Measurements from ENCODE around the gene CD160. TPM values are rescaled to one million over a fixed set of nuclear protein-coding genes. Genes with fewer than 3 reads are reported as not detected.

CD160 gene
- total RNA-seq, 1 experiment from 2014 or later: not detected

GRCh38 chr1:145688328-145688727 lies 31.0 kb upstream of the CD160 start:
- Histone ChIP-seq H4K20me1 (ENCODE audit: insufficient read depth) (no peaks in the 10 kb centered on the region), H3K9me3 (ENCODE audit: insufficient read depth, low read depth) (no peaks in the 10 kb centered on the region), H3K27me3 (ENCODE audit: insufficient read depth, low read depth) (no peaks in the 10 kb centered on the region), H3F3A (ENCODE audit: insufficient read depth, low read depth) (no peaks in the 10 kb centered on the region), H3K4me3 (no peak overlapping the region), H2AFZ (no peak overlapping the region), H3K4me2 (no peak overlapping the region), H3K9me2 (ENCODE audit: insufficient read depth) (no peaks in the 10 kb centered on the region), H3K4me1 (replicated peaks; ENCODE audit: insufficient read depth) (peaks cover 7% of the 10 kb centered on the region; the same call in 1 of the 2 replicates), H3K36me3 (ENCODE audit: low read depth) (no peaks in the 10 kb centered on the region), H3K27ac (no peak overlapping the region), H3K79me2 (ENCODE audit: low read depth) (no peaks in the 10 kb centered on the region)
- POLR2A ChIA-PET (ENCODE audit: unreplicated experiment): no interaction called here
- no peak for TF ChIP-seq EZH2 (IDR thresholded peaks at IDR 0.05; ENCODE audit: low read depth)
- TF ChIP-seq, protein P1, sequence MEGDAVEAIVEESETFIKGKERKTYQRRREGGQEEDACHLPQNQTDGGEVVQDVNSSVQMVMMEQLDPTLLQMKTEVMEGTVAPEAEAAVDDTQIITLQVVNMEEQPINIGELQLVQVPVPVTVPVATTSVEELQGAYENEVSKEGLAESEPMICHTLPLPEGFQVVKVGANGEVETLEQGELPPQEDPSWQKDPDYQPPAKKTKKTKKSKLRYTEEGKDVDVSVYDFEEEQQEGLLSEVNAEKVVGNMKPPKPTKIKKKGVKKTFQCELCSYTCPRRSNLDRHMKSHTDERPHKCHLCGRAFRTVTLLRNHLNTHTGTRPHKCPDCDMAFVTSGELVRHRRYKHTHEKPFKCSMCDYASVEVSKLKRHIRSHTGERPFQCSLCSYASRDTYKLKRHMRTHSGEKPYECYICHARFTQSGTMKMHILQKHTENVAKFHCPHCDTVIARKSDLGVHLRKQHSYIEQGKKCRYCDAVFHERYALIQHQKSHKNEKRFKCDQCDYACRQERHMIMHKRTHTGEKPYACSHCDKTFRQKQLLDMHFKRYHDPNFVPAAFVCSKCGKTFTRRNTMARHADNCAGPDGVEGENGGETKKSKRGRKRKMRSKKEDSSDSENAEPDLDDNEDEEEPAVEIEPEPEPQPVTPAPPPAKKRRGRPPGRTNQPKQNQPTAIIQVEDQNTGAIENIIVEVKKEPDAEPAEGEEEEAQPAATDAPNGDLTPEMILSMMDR (conservative IDR thresholded peaks at IDR 0.05): no peak
- intact Hi-C loops (cut with micrococcal nuclease; ENCODE audit: unreplicated experiment): no loop called here
- no peak for DNase-seq
- BruUV-seq (replicated peaks): no TSS peak
- CTCF ChIA-PET: no interaction called here

GRCh38 chr1:145688924-145689323 lies 30.4 kb upstream of the CD160 start:
- Histone ChIP-seq H3K4me1 (replicated peaks; ENCODE audit: insufficient read depth) (peaks cover 7% of the 10 kb centered on the region; the same call in 1 of the 2 replicates), H4K20me1 (ENCODE audit: insufficient read depth) (no peaks in the 10 kb centered on the region), H3K27ac (no peak overlapping the region), H3K27me3 (ENCODE audit: insufficient read depth, low read depth) (no peaks in the 10 kb centered on the region), H3K4me3 (no peak overlapping the region), H2AFZ (no peak overlapping the region), H3K79me2 (ENCODE audit: low read depth) (no peaks in the 10 kb centered on the region), H3F3A (ENCODE audit: insufficient read depth, low read depth) (no peaks in the 10 kb centered on the region), H3K4me2 (no peak overlapping the region), H3K9me3 (ENCODE audit: insufficient read depth, low read depth) (no peaks in the 10 kb centered on the region), H3K9me2 (ENCODE audit: insufficient read depth) (no peaks in the 10 kb centered on the region), H3K36me3 (ENCODE audit: low read depth) (no peaks in the 10 kb centered on the region)
- DNase-seq: no peak
- TF ChIP-seq, protein P1 (conservative IDR thresholded peaks at IDR 0.05): no peak
- no peak for TF ChIP-seq EZH2 (IDR thresholded peaks at IDR 0.05; ENCODE audit: low read depth)
- ChIA-PET POLR2A (ENCODE audit: unreplicated experiment) (interaction anchor here (0.6 kb wide), 1 partner anchor 8 kb away, joined by 12 read pairs; no protein-coding TSS in a partner anchor), CTCF (no interaction called here)
- intact Hi-C loops (cut with micrococcal nuclease; ENCODE audit: unreplicated experiment): no loop called here
- no TSS peak for BruUV-seq (replicated peaks)

DNA sequence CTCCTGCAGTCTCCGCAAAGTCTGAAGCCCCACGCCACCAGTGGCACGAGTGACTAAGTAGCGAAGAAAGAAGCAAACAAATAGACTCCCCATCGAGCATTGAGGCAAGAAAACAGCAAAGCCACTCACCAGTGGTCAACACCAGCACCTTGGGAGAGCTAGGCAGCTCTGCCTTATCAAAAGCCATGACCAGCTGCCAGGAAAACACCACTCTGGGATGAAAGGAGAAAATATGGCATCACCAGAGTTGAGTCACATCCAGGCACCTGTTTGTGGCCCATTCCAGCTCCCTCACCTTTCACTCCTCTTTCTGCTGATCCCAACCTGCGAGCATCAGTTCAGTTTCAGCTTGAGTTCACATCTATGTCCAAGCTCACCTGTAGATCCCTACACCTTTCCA lies 29.4 kb upstream of the CD160 start:
- Histone ChIP-seq H3K4me1 (replicated peaks; ENCODE audit: insufficient read depth) (peaks cover 7% of the 10 kb centered on the region; the same call in 1 of the 2 replicates), H3K36me3 (ENCODE audit: low read depth) (no peaks in the 10 kb centered on the region), H3K4me2 (no peak overlapping the region), H3K9me3 (ENCODE audit: insufficient read depth, low read depth) (no peaks in the 10 kb centered on the region), H3K9me2 (ENCODE audit: insufficient read depth) (no peaks in the 10 kb centered on the region), H4K20me1 (ENCODE audit: insufficient read depth) (no peaks in the 10 kb centered on the region), H3F3A (ENCODE audit: insufficient read depth, low read depth) (no peaks in the 10 kb centered on the region), H2AFZ (no peak overlapping the region), H3K27me3 (ENCODE audit: insufficient read depth, low read depth) (no peaks in the 10 kb centered on the region), H3K79me2 (ENCODE audit: low read depth) (no peaks in the 10 kb centered on the region), H3K27ac (no peak overlapping the region), H3K4me3 (no peak overlapping the region)
- TF ChIP-seq, protein P1 (conservative IDR thresholded peaks at IDR 0.05): no peak
- no peak for TF ChIP-seq EZH2 (IDR thresholded peaks at IDR 0.05; ENCODE audit: low read depth)
- CTCF ChIA-PET: no interaction called here
- intact Hi-C loops (cut with micrococcal nuclease; ENCODE audit: unreplicated experiment): no loop called here
- POLR2A ChIA-PET (ENCODE audit: unreplicated experiment): no interaction called here
- DNase-seq: no peak
- no TSS peak for BruUV-seq (replicated peaks)
